ENCODE results near the gene GHRH. TPM values are rescaled to one million over a fixed set of nuclear protein-coding genes. Genes with fewer than 3 reads are reported as not detected.

Gene GHRH, protein sequence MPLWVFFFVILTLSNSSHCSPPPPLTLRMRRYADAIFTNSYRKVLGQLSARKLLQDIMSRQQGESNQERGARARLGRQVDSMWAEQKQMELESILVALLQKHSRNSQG
- 0.68 TPM in 1 of 2 replicates, not detected in the other for total RNA-seq (2021)
- long read RNA-seq: 0 reads

DNA sequence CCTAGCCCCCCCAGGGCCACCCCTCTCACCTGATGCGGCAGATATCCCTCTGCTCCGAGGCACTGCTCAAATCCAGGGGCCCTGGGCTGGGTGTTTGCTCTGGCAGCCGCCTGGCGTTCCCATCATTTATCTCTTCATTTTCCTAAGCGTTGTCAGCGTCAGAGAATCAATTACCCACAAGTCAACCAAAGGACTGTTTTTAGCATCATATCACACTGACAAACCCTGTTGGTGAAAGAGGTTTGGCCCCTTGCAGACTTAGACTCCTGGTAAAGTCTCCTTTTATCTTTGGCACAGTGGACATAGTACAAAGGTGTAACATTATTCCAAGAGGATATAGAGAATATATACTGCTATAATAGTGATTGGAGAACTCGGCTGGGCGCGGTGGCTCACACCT lies at the start of gene GHRH:
GHRH (minus strand) TSS at position 101 of the 400 bp plus-strand sequence. CDS start 4,925 bp downstream, outside the sequence.
- Histone ChIP-seq H3K4me1 (ENCODE audit: insufficient read depth, low read length) (no peaks in the 10 kb centered on the region; the same call in 1 of the 2 replicates), H2AFZ (ENCODE audit: low read length) (no peak within 1 kb of the TSS), H3K23ac (ENCODE audit: insufficient read length, low read depth, low read length) (no peak within 1 kb of the TSS), H3K4me2 (ENCODE audit: insufficient read depth, insufficient read length, low read length) (no peak within 1 kb of the TSS), H3K18ac (ENCODE audit: insufficient read length, low read depth, low read length) (no peak within 1 kb of the TSS), H2AK5ac (ENCODE audit: insufficient read length, low read length) (no peak within 1 kb of the TSS), H3K9me3 (ENCODE audit: control insufficient read depth, low read depth, low read length) (no peaks in the 10 kb centered on the region), H3K9ac (ENCODE audit: extremely low read depth, insufficient read length, low read length) (no peak within 1 kb of the TSS), H3K23me2 (ENCODE audit: insufficient read length, low read depth, low read length, poor library complexity, severe bottlenecking) (no peaks in the 10 kb centered on the region), H2BK12ac (ENCODE audit: insufficient read length, low read depth, low read length) (no peak within 1 kb of the TSS), H4K91ac (ENCODE audit: insufficient read length, low read depth, low read length) (no peak within 1 kb of the TSS), H3K56ac (ENCODE audit: insufficient read length, low read depth, low read length) (no peak within 1 kb of the TSS), H3K79me1 (ENCODE audit: insufficient read depth, low read depth, low read length, poor library complexity, severe bottlenecking) (no peaks in the 10 kb centered on the region), H2BK15ac (ENCODE audit: low read depth, low read length) (no peak within 1 kb of the TSS), H4K5ac (ENCODE audit: insufficient read length, low read depth, low read length) (no peak within 1 kb of the TSS), H4K20me1 (ENCODE audit: control insufficient read depth, insufficient read depth, insufficient read length) (no peaks in the 10 kb centered on the region), H3K14ac (ENCODE audit: insufficient read depth, low read length) (no peak within 1 kb of the TSS), H3K4ac (ENCODE audit: low read depth, low read length) (no peak within 1 kb of the TSS), H3K79me2 (ENCODE audit: insufficient read depth, low read length) (no peaks in the 10 kb centered on the region), H2BK120ac (ENCODE audit: low read depth, low read length, poor library complexity, severe bottlenecking) (no peak within 1 kb of the TSS), H2BK5ac (ENCODE audit: insufficient read length, low read length) (no peak within 1 kb of the TSS), H2BK20ac (ENCODE audit: low read depth, low read length, poor library complexity, severe bottlenecking) (no peak within 1 kb of the TSS), H3K27ac (ENCODE audit: insufficient read length, low read depth, low read length) (no peak within 1 kb of the TSS), H4K8ac (replicated peaks; ENCODE audit: insufficient read length, low read depth, low read length) (no peak within 1 kb of the TSS), H3K27me3 (ENCODE audit: insufficient read depth, low read length) (no peaks in the 10 kb centered on the region), H3T11ph (ENCODE audit: low read length) (no peak within 1 kb of the TSS)
- TF ChIP-seq, protein P1, sequence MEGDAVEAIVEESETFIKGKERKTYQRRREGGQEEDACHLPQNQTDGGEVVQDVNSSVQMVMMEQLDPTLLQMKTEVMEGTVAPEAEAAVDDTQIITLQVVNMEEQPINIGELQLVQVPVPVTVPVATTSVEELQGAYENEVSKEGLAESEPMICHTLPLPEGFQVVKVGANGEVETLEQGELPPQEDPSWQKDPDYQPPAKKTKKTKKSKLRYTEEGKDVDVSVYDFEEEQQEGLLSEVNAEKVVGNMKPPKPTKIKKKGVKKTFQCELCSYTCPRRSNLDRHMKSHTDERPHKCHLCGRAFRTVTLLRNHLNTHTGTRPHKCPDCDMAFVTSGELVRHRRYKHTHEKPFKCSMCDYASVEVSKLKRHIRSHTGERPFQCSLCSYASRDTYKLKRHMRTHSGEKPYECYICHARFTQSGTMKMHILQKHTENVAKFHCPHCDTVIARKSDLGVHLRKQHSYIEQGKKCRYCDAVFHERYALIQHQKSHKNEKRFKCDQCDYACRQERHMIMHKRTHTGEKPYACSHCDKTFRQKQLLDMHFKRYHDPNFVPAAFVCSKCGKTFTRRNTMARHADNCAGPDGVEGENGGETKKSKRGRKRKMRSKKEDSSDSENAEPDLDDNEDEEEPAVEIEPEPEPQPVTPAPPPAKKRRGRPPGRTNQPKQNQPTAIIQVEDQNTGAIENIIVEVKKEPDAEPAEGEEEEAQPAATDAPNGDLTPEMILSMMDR (conservative IDR thresholded peaks at IDR 0.05): no peak
- Mint-ChIP-seq H3K4me1 (peaks cover 41 to 45% of the 10 kb centered on the region in 2 experiments), H3K27me3 (ENCODE audit: low read depth) (0 out of 2 replicates have a peak, but pooled peaks cover 1% of the 10 kb centered on the region), H3K9me3 (no peaks in the 10 kb centered on the region), H3K4me3 (no peak within 1 kb of the TSS; a peak in 1 of 5 replicates), H3K27ac (peak within 1 kb of the TSS in 1 of 3 experiments; percentile 40; a peak in 2 of 7 replicates), H3K36me3 (ENCODE audit: insufficient read depth in 1 of 3, low read depth in 3 of 3) (no peaks in the 10 kb centered on the region)
- no peak for DNase-seq
- WGBS (ENCODE audit: extremely low coverage, insufficient read length, low lambda C conversion rate): no CpG with 5 or more reads among the region's 9 CpGs
